SK-N-DZ (cell line): ENCODE results near the gene GNAS.

ENCODE experiments used
- DNase-seq: peaks from one replicate; pipeline ENCODE4 v3.0.0-alpha.2; 2015; ENCODE audit warnings: low spot score

Gene GNAS

GRCh38 chr20:58896820-58897219 is 44.3 kb downstream of the GNAS start:
- no peak for DNase-seq

DNA sequence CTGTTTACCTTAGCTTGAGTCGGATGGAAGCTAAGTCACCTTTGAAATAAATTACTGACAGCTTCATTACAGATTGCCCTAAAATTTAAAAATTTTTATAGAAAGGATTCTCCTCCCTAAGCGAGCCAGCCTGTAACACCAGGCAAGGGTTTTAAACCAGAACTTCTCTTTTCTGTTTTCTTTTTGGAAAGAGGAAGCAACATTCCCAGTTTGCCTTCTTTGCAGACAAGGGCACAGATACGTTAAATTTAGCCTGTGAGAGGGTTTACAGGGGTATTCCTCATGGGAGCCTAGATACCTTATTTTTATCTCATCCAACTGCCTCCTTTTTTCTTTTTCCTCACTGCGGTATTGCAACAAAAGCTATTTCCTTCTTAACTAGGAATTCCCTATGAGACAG is 45.0 kb downstream of the GNAS start:
- DNase-seq = no peak

DNA sequence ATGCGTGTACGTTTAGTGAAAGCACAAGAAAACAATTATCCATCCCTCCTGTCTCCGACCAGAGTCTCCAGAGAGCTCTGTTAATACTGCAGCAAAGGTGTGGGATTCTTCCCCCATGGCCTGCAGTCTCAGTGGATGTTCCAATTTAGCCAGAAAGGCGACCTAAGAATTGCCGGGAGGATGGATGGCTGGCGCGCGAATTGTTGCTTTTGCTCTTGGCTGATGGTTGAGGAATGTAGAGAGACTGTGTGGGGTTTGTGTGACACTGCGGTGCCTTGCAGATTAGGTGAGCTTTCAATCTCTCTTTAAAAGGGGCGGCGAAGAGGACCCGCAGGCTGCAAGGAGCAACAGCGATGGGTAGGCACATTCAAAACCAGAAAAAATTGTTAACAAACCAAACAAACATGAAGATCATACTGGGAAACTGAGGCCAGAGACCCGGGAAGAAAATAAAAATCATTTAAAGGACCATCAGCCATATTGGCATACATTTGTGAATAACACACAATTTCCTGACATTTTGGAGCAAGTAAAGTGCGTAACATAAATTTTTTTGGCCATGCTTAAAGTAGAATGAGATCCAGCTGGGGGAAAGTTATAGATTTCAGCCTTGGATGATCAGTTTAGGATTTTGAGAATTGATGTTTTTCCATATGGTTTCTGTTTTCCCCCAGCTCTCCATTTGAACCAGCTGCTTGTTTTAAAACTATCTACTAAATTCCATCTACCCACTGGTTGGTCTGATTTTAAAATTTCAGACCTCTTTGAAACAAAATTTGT is 46.3 kb downstream of the GNAS start:
- no peak for DNase-seq

DNA sequence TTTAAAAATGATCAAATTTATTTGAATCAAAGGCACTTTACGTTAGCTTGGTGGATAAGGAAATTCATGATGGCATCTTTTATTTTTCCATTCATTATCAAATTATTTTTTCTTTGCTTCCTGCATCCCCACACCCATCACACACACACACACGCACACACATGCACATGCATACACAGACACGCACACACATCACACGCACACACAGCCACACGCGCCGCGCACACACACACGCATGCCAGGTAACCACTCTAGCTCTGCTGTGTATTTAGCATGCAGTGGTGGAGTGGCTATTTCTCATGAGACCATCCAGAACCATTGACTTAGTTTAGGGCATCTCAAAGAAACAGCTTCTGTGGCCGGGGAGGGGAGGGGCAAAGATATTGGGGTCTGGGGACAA is 47.0 kb downstream of the GNAS start:
- DNase-seq = no peak

GRCh38 chr20:58900397-58900796 is 47.9 kb downstream of the GNAS start:
- no peak for DNase-seq

GRCh38 chr20:58901488-58902402 is 49.2 kb downstream of the GNAS start:
- no peak for DNase-seq

GRCh38 chr20:58903614-58904013 is 51.1 kb downstream of the GNAS start:
- no peak for DNase-seq

GRCh38 chr20:58905236-58905635 is 52.7 kb downstream of the GNAS start:
- no peak for DNase-seq

GRCh38 chr20:58906111-58906510 is 53.6 kb downstream of the GNAS start:
- DNase-seq = no peak

- no peak for DNase-seq
These were observed 54.4 kb downstream of the GNAS start for GRCh38 chr20:58906894-58907293.

GRCh38 chr20:58907320-58908137 is 55.0 kb downstream of the GNAS start:
- peak; percentile 74 for DNase-seq

- no peak for DNase-seq
These were observed 55.7 kb downstream of the GNAS start for GRCh38 chr20:58908221-58908620.

GRCh38 chr20:58908941-58909340 is 56.4 kb downstream of the GNAS start:
- DNase-seq = no peak

- DNase-seq = no peak
These were observed 57.1 kb downstream of the GNAS start for GRCh38 chr20:58909585-58909984.

- no peak for DNase-seq
These were observed 58.0 kb downstream of the GNAS start for GRCh38 chr20:58910473-58910872.

DNA sequence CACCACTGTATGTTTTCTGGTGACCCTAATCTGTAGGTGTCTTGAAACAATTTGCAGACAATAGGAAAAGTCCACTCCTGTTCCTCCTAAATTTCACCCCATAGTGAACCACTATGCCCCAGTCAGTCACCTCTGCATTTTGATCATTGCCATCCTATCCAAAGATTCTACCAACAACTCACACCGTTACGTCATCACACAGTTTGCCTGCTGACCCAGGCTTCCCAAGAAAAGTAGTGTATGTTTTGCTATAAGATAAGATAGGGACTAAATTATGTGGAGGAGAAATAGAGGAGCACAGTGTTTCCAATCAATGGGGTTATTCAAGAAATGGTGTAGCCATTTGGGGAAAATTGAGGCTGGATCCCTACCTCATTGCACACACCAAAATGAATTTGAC is 58.8 kb downstream of the GNAS start:
- no peak for DNase-seq

GRCh38 chr20:58911970-58912369 is 59.5 kb downstream of the GNAS start:
- no peak for DNase-seq

- DNase-seq = no peak
These were observed 60.6 kb downstream of the GNAS start for GRCh38 chr20:58913079-58913478.

DNA sequence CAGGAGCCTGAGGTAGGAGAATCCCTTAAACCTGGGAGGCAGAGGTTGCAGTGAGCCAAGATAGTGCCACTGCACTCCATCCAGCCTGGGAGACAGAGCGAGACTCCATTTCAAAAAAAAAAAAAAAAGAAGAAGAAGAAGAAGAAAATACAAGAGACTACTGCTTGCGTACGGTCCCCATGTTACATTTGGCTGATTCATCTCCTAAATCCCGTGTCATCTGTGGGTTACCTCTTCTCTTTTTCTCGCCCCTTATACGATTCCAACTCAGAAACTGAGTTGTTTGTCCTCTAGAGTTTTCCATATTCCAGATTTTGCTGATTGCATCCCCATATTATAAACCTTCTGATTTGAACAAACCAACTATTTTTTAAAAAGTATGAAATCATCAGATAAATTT is 66.1 kb downstream of the GNAS start:
- DNase-seq = no peak

DNA sequence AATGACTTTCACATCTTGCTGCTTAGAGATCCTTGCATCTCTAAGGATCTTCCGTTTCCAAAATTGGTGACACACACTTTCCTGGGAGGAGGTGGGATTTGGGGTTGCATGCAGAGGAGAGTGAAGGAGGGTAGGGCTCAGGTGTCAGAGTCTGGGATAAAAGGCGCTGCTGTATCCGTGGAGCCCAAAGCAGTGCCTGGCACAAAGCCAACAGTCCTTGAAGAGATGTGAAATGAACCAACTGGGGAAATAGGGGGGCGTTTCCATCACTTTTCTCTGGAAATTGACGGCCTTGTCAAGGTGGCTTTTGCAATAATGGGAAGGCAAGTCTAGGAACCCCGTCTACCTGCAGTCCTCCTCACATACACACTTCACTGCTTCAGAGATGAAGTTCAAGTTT is 69.0 kb downstream of the GNAS start:
- DNase-seq = no peak

GRCh38 chr20:58922036-58922435 is 69.5 kb downstream of the GNAS start:
- no peak for DNase-seq

- DNase-seq = no peak
These were observed 70.7 kb downstream of the GNAS start for GRCh38 chr20:58923117-58923712.
